Stimulated activated effector memory CD8-positive, alpha-beta T cell treated with anti-CD3 and anti-CD28 coated beads, Interleukin-12 subunit alpha, Interleukin-12 subunit beta, amount 100 ng/mL, for 72 hours (primary cell): ENCODE data around the gene RPN2.

Source experiments
- ATAC-seq: fragments of 150-1000 bp; cut with Tn5 transposase; 2 replicates; pipeline ENCODE4 v1.10.0; 2021
- DNase-seq, 2 donors: peaks; one replicate each; pipeline ENCODE4 v3.0.0; 2021 to 2022; ENCODE audit warnings: low spot score in 2 of 2
- H3K27ac Mint-ChIP-seq: one replicate; pipeline ENCODE4 v1.8.0; 2022; ENCODE audit warnings: mild to moderate bottlenecking, mixed read lengths
- H3K36me3 Mint-ChIP-seq: one replicate; pipeline ENCODE4 v1.8.0; 2022; ENCODE audit warnings: mild to moderate bottlenecking, mixed read lengths
- H3K4me1 Mint-ChIP-seq: one replicate; pipeline ENCODE4 v1.8.0; 2022; ENCODE audit warnings: mixed read lengths
- H3K4me3 Mint-ChIP-seq: one replicate; pipeline ENCODE4 v1.8.0; 2022; ENCODE audit warnings: mild to moderate bottlenecking, mixed read lengths
- H3K9me3 Mint-ChIP-seq: one replicate; pipeline ENCODE4 v1.8.0; 2022; ENCODE audit warnings: mixed read lengths

The RPN2 gene

GRCh38 chr20:37257530-37257929 lies 78.4 kb downstream of the RPN2 start:
- H3K36me3 Mint-ChIP-seq = no peaks in the 10 kb centered on the region

GRCh38 chr20:37257988-37258387 lies 78.9 kb downstream of the RPN2 start:
- H3K4me3 Mint-ChIP-seq = no peak overlapping the region
- H3K4me1 Mint-ChIP-seq = no peaks in the 10 kb centered on the region
- H3K9me3 Mint-ChIP-seq = no peaks in the 10 kb centered on the region
- H3K27ac Mint-ChIP-seq = no peak overlapping the region
- H3K36me3 Mint-ChIP-seq = no peaks in the 10 kb centered on the region
- DNase-seq (no peak), ATAC-seq (peak; percentile 20)

More at GRCh38 chr20:37257530-37257929, 78.4 kb downstream of the RPN2 start:
- Mint-ChIP-seq H3K9me3 (no peaks in the 10 kb centered on the region), H3K27ac (no peak overlapping the region), H3K4me1 (no peaks in the 10 kb centered on the region), H3K4me3 (no peak overlapping the region)
- no peak for DNase-seq
- ATAC-seq = no peak

- H3K4me1 Mint-ChIP-seq = no peaks in the 10 kb centered on the region
These were observed 79.9 kb downstream of the RPN2 start for GRCh38 chr20:37259031-37259430.

GRCh38 chr20:37259865-37260264 lies 80.7 kb downstream of the RPN2 start:
- Mint-ChIP-seq H3K4me1 (no peaks in the 10 kb centered on the region), H3K36me3 (no peaks in the 10 kb centered on the region), H3K4me3 (no peak overlapping the region), H3K9me3 (no peaks in the 10 kb centered on the region), H3K27ac (peak overlapping the region; percentile 73)
- ATAC-seq = no peak
- DNase-seq = no peak

More at GRCh38 chr20:37259031-37259430, 79.9 kb downstream of the RPN2 start:
- H3K36me3 Mint-ChIP-seq = no peaks in the 10 kb centered on the region
- no peaks in the 10 kb centered on the region for H3K9me3 Mint-ChIP-seq
- no peak for ATAC-seq
- no peak overlapping the region for H3K4me3 Mint-ChIP-seq
- DNase-seq = no peak
- peak overlapping the region; percentile 73 for H3K27ac Mint-ChIP-seq

GRCh38 chr20:37260923-37261322 lies 81.8 kb downstream of the RPN2 start:
- no peak overlapping the region for H3K4me3 Mint-ChIP-seq
- no peaks in the 10 kb centered on the region for H3K36me3 Mint-ChIP-seq
- no peak overlapping the region for H3K27ac Mint-ChIP-seq
- ATAC-seq = no peak
- DNase-seq = no peak
- no peaks in the 10 kb centered on the region for H3K4me1 Mint-ChIP-seq
- H3K9me3 Mint-ChIP-seq = no peaks in the 10 kb centered on the region

GRCh38 chr20:37261714-37262113 lies 82.6 kb downstream of the RPN2 start, which contains the start of gene GHRH:
TSS of gene GHRH (minus strand) at chr20:37261814. CDS start at chr20:37256889, 4,925 bp downstream.
- H3K36me3 Mint-ChIP-seq = no peaks in the 10 kb centered on the region
- ATAC-seq = no peak
- H3K4me3 Mint-ChIP-seq = no peak within 1 kb of the TSS
- H3K9me3 Mint-ChIP-seq = no peaks in the 10 kb centered on the region
- no peak within 1 kb of the TSS for H3K27ac Mint-ChIP-seq
- no peaks in the 10 kb centered on the region for H3K4me1 Mint-ChIP-seq
- no peak for DNase-seq

- DNase-seq (no peak), ATAC-seq (no peak)
- Mint-ChIP-seq H3K4me3 (no peak overlapping the region), H3K9me3 (no peaks in the 10 kb centered on the region), H3K27ac (no peak overlapping the region), H3K4me1 (no peaks in the 10 kb centered on the region), H3K36me3 (no peaks in the 10 kb centered on the region)
These were observed 83.4 kb downstream of the RPN2 start for GRCh38 chr20:37262505-37262904.

- ATAC-seq = no peak
- Mint-ChIP-seq H3K9me3 (no peaks in the 10 kb centered on the region), H3K4me3 (no peak overlapping the region), H3K36me3 (no peaks in the 10 kb centered on the region), H3K4me1 (no peaks in the 10 kb centered on the region), H3K27ac (no peak overlapping the region)
- DNase-seq = no peak
These were observed 84.6 kb downstream of the RPN2 start for GRCh38 chr20:37263686-37264085.

- ATAC-seq (peak; percentile 88), DNase-seq (no peak)
- H3K9me3 Mint-ChIP-seq = no peaks in the 10 kb centered on the region
- H3K27ac Mint-ChIP-seq = no peak overlapping the region
- H3K4me3 Mint-ChIP-seq = no peak overlapping the region
- H3K36me3 Mint-ChIP-seq = no peaks in the 10 kb centered on the region
- H3K4me1 Mint-ChIP-seq = no peaks in the 10 kb centered on the region
These were observed 86.0 kb downstream of the RPN2 start for GRCh38 chr20:37265152-37265551.

GRCh38 chr20:37266940-37267666 lies 88.0 kb downstream of the RPN2 start:
- no peak overlapping the region for H3K4me3 Mint-ChIP-seq
- ATAC-seq (no peak), DNase-seq (no peak)
- H3K27ac Mint-ChIP-seq = no peak overlapping the region
- H3K36me3 Mint-ChIP-seq = no peaks in the 10 kb centered on the region
- no peaks in the 10 kb centered on the region for H3K9me3 Mint-ChIP-seq
- H3K4me1 Mint-ChIP-seq = no peaks in the 10 kb centered on the region

GRCh38 chr20:37267667-37268313 lies 88.7 kb downstream of the RPN2 start:
- no peaks in the 10 kb centered on the region for H3K4me1 Mint-ChIP-seq

GRCh38 chr20:37270576-37271420 lies 91.7 kb downstream of the RPN2 start:
- Mint-ChIP-seq H3K4me1 (no peaks in the 10 kb centered on the region), H3K4me3 (no peak overlapping the region), H3K9me3 (no peaks in the 10 kb centered on the region), H3K27ac (no peak overlapping the region), H3K36me3 (no peaks in the 10 kb centered on the region)
- ATAC-seq (peak; percentile 45), DNase-seq (no peak)

More at GRCh38 chr20:37267667-37268313, 88.7 kb downstream of the RPN2 start:
- no peaks in the 10 kb centered on the region for H3K9me3 Mint-ChIP-seq
- DNase-seq (no peak), ATAC-seq (no peak)
- H3K27ac Mint-ChIP-seq = no peak overlapping the region
- no peak overlapping the region for H3K4me3 Mint-ChIP-seq
- H3K36me3 Mint-ChIP-seq = no peaks in the 10 kb centered on the region

GRCh38 chr20:37271421-37271768 lies 92.3 kb downstream of the RPN2 start:
- ATAC-seq (no peak), DNase-seq (no peak)
- Mint-ChIP-seq H3K9me3 (no peaks in the 10 kb centered on the region), H3K4me3 (no peak overlapping the region), H3K4me1 (no peaks in the 10 kb centered on the region), H3K36me3 (no peaks in the 10 kb centered on the region), H3K27ac (no peak overlapping the region)

- DNase-seq (no peak), ATAC-seq (no peak)
- Mint-ChIP-seq H3K9me3 (no peaks in the 10 kb centered on the region), H3K4me1 (peaks cover 7% of the 10 kb centered on the region), H3K36me3 (no peaks in the 10 kb centered on the region), H3K27ac (no peak overlapping the region), H3K4me3 (no peak overlapping the region)
These were observed 94.9 kb downstream of the RPN2 start for GRCh38 chr20:37273988-37274387.

- Mint-ChIP-seq H3K4me3 (no peak overlapping the region), H3K27ac (no peak overlapping the region), H3K36me3 (no peaks in the 10 kb centered on the region), H3K9me3 (no peaks in the 10 kb centered on the region), H3K4me1 (peaks cover 7% of the 10 kb centered on the region)
- ATAC-seq (no peak), DNase-seq (no peak)
These were observed 95.9 kb downstream of the RPN2 start for GRCh38 chr20:37274851-37275524.
